ENCODE data around the gene PRSS2.
"Not testable (repeated sequence)": the region's sequence is repeated elsewhere in the genome, so short reads cannot be mapped to it uniquely, and the experiment has no call there.

The PRSS2 gene

DNA sequence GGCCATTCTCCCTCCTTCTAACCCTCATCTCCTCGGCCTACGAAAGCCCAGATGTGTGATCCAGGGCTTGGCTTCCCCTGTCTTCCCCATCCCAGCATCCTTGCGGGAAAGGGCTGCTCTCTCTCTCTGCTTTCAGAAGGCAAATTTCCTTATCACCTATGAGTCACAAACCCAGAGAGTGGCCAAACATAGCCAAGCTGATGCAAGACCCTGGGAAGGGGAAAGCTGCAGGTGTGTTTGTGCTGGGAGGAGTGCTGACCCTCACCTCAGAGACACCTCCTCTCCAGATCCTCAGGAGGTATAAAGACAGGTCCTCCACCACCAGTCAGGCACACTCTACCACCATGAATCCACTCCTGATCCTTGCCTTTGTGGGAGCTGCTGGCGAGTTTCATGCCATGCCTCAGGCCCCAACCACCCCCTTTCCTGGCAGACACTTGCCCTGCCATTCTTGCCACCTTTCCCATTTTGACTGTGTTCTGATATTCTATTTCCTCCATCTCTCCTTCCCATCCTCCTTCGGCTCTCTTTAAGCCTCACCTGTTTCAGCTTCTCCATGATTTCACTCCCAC, 10.6 kb upstream of the PRSS2 start:
- no peak for DNase-seq

DNA sequence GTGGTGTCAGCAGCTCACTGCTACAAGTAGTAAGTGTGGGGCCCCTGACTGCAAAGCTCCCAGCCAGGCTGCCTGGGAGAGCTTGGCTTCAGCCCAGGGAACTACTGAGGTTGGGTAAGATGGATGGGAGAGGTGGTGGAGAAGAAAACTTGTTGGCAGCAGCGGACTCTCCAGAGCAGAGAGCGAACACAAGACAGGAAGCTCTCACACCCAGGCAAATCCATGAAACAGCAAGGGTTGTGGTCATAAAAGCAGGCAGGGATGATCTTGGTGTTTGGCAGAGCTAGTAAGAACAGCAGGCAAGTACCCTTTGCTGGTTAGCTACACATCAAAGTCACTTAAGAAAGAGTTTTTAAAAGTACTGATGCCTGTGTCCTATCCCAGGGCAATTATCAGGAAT, 9.2 kb upstream of the PRSS2 start:
- not testable (repeated sequence) for DNase-seq

DNA sequence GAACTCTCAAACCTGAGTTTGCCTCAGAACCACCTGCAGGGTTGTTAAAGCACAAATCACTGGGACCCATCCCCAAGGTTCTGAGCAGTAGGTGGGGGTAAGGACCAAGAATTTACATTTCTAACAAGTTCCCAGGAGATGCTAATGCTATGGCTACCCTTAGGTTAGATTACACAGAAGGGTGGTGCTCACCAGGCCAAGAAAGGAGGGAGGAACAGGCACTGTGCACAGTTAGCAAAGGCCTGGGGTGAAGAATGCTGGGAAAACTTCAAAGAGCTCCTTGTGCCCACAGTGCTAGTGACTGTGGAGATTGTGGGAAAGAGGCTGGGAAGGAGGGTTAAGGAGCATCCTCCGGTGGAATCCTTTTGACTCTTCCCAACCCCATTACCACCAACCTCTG, 8.7 kb upstream of the PRSS2 start:
- no peak for DNase-seq

DNA sequence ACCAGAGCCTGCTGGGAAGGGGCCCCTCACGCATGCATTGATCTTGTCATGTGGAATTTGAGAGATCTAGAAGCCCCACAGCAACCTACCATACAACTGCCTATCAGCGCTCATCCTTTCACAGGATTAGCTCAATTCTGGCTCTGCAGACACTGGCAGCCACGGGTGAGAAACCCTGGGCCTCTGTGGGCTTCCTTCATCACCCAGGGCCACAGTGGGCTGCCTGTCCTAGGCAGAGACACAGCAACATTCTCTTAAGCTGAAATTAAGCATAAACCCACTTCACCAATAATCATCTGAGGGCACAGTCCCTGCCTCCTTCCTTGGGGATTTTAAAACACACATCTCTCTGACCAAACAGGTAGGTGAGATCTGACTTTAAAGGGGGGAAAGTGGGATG, 3.3 kb upstream of the PRSS2 start:
- DNase-seq, result no peak

- no peak for DNase-seq
Measured at GRCh38 chr7:142767861-142768260, 2.9 kb upstream of the PRSS2 start.

GRCh38 chr7:142768885-142769284, 1.9 kb upstream of the PRSS2 start:
- DNase-seq, result not testable (repeated sequence)

GRCh38 chr7:142771353-142771723, 568 bp downstream of the PRSS2 start:
- no peak for DNase-seq

- no peak for DNase-seq
Measured at GRCh38 chr7:142772051-142772450, 1.3 kb downstream of the PRSS2 start.

GRCh38 chr7:142772673-142773072, 1.9 kb downstream of the PRSS2 start:
- DNase-seq, result no peak

DNA sequence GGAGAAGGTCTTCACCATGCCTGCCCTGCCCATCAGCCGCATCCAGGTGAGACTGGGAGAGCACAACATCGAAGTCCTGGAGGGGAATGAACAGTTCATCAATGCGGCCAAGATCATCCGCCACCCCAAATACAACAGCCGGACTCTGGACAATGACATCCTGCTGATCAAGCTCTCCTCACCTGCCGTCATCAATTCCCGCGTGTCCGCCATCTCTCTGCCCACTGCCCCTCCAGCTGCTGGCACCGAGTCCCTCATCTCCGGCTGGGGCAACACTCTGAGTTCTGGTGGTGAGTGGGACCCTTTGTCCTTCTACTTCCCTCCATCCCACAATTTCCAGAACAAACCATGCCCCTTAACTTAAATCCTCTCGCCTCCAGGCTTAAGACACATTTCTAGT, 2.5 kb downstream of the PRSS2 start:
- DNase-seq, result no peak

DNA sequence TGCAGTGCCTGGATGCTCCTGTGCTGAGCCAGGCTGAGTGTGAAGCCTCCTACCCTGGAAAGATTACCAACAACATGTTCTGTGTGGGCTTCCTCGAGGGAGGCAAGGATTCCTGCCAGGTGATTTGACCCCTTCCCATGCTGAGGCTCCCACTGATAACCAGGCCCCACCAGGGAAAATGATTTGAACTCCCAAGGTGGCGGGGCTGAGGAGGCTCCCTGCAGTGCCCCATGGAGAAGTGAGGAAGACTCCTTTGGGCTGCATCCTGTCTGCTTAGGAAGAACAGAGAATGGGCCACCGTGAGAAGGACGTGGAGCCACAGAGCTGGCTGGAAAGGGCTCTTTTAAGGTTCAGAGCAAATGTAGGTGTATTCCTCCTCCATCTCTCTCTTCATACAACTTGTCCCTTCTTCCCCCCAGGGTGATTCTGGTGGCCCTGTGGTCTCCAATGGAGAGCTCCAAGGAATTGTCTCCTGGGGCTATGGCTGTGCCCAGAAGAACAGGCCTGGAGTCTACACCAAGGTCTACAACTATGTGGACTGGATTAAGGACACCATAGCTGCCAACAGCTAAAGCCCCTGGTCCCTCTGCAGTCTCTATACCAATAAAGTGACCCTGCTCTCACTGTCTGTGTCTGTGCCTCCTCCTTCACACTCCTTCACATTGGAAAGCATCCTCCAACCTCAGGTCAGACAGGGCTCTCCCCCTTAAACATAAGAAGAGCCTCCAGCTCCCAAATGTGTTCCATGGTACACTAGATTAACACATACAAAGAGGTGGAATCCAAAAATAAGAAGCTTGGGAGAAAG, 3.4 kb downstream of the PRSS2 start:
- no peak for DNase-seq

GRCh38 chr7:142774826-142775225, 4.1 kb downstream of the PRSS2 start:
- DNase-seq, result no peak

DNA sequence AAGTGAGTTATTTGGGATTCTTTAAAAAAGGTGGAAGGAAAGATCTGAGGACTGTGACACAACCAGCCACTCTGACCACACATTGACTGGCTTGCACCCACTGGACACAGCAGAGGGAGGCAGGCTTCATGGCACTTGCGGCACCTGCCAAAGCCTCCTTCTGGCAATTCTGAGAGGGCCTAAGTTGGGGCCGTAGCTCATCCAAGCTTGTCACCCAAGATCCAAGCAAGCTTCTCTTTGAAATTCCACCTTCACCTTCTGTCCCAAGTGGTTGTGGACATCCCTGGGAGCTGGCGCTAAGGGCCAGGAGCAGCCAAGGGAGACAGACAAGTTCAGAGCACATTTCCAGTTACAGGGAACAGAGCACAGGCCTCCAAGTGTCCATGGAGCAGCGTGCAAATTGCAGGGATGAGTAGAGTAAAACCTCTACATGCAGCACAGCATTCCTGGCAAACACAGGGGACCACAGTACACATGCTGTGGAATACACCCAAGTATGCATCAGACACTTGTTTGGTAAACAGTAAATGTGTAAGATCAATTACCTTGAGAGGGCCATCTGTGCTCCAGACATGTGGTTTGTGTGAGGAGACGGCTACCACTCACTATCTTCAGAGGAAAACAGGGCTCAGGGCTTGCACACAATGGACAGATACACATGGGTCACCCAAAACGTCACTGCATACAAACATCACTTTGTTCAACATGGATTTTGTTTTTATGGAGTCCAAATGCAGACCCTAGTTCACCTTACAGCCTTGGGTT, 4.8 kb downstream of the PRSS2 start:
- not testable (repeated sequence) for DNase-seq

GRCh38 chr7:142776206-142776844, 5.6 kb downstream of the PRSS2 start:
- no peak for DNase-seq

DNA sequence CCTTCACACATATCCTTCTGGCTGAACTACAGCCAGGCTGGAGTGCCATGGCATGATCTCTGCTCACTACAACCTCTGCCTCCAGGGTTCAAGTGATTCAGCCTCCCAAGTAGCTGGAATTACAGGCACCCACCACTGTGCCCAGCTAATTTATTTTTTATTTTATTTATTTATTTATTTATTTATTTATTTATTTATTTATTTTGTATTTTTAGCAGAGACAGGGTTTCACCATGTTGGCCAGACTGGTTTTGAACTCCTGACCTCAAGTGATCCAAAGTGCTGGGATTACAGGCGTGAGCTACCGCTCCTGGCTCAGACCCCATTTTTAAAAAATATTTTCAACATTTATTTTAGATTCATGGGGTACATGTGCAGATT, 6.1 kb downstream of the PRSS2 start:
- DNase-seq, result not testable (repeated sequence)

DNA sequence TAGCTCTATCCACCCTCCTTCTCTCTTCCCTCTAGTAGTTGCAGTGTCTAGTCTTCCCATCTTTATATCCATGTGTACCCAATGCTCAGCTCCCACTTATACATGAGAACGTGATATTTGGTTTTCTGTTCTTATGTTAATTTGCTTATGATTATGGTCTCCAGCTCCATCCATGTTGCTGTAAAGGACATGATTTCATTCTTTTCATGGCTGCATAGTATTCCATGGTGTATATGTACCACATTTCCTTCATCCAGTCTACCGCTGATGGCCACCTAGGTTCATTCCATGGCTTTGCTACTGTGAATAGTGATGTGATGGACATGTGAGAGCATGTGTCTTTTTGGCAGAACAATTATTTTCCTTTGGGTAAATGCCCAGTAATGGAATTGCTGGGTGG, 6.5 kb downstream of the PRSS2 start:
- DNase-seq, result no peak

DNA sequence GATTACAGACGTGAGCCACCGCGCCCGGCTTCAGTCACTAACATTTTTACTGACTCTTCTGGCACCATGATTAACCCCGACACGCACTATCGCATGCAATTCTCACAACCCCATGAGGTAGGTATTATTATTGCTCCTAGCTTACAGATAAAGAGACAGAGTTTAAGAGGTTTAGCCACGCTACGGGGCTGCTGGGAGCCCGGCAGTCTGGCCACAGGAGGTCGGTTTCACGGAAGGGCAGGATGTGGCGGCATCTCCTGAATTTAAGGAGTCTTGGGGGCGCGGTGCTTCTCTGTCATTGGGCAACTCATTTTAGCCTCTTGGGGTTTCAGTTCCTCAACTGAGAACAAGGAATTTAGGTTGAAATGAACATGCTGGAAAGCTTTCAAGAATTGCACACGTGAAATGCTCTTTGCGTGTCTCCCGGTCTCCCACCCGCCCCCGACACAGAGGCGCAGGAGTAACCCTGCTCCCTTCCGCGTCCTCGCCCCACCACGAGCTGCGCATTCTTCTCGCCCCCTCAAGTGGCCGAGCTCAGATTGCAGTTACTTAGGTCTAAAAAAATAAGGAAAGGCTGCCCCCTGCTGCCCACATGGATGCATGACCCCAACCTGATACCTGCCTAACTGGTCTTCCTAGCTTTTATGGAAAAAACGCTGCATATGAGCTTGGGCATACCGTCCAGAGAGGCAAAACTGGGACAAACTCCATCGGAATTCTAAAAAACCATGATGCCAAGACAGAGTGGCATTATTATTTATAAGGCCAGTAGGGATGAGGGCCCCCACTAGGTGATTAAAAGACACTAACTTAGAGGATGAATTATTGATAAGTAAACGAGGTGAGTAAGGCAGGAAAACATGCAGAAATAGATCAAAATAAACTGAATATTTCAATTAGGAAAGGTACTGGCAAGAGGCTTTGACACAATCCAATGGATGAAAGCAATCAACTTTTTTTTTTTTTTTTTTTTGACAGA, 12.4 kb downstream of the PRSS2 start:
- DNase-seq, result peak; percentile 73

DNA sequence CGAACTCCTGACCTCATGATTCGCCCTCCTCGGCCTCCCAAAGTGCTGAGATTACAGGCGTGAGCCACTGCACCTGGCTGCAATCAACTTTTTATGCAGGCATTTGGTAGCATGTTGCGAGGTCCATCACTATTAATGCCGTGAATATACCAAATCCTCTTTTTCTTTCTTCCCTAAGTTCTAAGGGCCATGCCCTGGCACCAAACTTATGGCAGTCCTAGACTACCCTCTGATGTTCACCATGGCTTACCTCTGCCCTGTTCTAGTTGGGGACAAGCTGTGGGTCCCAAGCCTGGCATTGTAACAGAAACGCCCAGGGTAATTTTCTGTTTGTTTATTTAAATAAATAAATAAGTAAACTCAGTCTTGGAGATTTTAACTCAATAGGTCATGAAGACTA, 13.3 kb downstream of the PRSS2 start:
- no peak for DNase-seq

DNA sequence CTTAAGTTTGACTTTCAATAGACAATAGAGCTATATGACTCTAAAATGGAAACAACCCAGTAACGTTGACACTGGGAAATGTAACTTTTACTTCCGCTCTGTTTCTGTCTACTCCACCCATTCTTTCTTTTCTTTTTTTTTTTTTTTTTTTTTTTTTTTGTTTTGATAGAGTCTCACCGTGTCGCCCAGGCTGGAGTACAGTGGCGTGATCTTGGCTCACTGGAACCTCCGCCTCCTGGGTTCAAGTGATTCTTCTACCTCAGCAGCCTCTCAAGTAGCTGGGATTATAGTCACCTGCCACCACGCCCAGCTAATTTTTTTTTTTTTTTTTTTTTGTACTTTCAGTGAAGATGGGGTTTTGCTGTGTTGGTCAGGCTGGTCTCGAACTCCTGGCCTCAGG, 13.9 kb downstream of the PRSS2 start:
- no peak for DNase-seq

DNA sequence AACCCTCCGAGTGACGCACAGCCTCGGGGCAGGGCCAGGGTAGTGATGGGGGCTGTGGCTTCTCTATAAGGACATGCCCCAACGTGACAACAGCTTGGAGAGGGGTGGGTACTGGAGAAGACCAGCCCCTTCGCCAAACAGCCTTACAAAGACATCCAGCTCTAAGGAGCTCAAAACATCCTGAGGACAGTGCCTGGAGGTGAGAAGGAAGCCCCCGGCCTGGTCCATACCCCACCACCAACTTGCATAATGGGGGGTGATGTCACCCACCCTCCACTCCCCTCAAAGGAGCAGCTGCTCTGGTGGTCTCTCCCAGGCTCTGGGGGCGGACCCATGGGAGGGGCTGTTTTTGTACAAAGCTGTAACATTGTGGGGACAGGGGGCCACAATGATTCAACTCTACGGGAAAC, 15.1 kb downstream of the PRSS2 start:
- no peak for DNase-seq

- DNase-seq, result no peak
Measured at GRCh38 chr7:142787034-142787768, 16.4 kb downstream of the PRSS2 start.

DNA sequence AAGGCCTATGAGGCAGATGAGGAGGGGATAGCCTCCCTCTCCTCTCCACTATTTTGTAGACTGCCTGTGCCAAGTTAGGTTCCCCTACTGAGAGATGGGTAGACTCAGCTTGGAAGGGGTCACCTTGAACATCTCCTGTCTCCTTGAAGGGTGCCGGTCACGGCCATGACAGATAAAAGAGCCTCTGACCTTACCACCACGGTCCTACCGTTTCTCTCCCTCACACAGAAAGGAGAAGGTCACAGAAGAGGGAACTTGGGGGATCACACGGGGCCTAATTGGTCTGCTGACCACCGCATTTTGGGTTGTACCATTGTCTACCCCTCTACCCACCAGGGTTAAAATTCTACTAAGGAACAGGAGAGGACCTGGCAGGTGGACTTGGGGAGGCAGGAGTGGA, 17.0 kb downstream of the PRSS2 start:
- no peak for DNase-seq
